A673 (cell line): Measurements from ENCODE around the gene NPTN. TPM values are rescaled to one million over a fixed set of nuclear protein-coding genes. Genes with fewer than 3 reads are reported as not detected.

Experiments used
- BruUV-seq: library from RNA; stranded (reverse); fragments of 400-500 nt; replicated peaks from 2 replicates; lab custom pipeline; 2021; lab: Mats Ljungman, UMichigan
- CTCF ChIA-PET: fragments of 300-600 bp; sonication (Branson Sonifier 250); formaldehyde crosslinking; loops from one replicate; lab custom pipeline; 2022; ENCODE audit warnings: antibody characterized with exemption; lab: Charles Lee
- POLR2A ChIA-PET: fragments of 300-600 bp; sonication (Branson Sonifier 250); formaldehyde crosslinking; loops from one replicate; lab custom pipeline; 2022; ENCODE audit warnings: antibody characterized with exemption; ENCODE audit not compliant: low non-redundant PET; lab: Charles Lee
- DNase-seq: peaks from one replicate; pipeline ENCODE4 v3.0.0-alpha.2; 2015; ENCODE audit warnings: low spot score
- H3K27ac ChIP-seq: fragments of 200-600 bp; sonication (generic); 2 replicates; pipeline ENCODE4 v1.5.1; 2016; ENCODE audit warnings: mixed run types, low read depth, mild to moderate bottlenecking, mixed read lengths, antibody characterized with exemption, low read length; ENCODE audit not compliant: poor library complexity, severe bottlenecking
- H3K27me3 ChIP-seq: fragments of 200-600 bp; sonication (generic); replicated peaks from 2 replicates; pipeline ENCODE4 v1.6.1; 2017; ENCODE audit warnings: mixed run types, low read depth, mild to moderate bottlenecking, mixed read lengths, antibody characterized with exemption, low read length; ENCODE audit not compliant: insufficient read depth, poor library complexity
- H3K36me3 ChIP-seq: fragments of 200-600 bp; sonication (generic); 2 replicates; pipeline ENCODE4 v1.6.1; 2016; ENCODE audit warnings: mixed run types, mild to moderate bottlenecking, mixed read lengths, antibody characterized with exemption, low read length; ENCODE audit not compliant: insufficient read depth, poor library complexity, severe bottlenecking
- H3K4me1 ChIP-seq: fragments of 200-600 bp; sonication (generic); 2 replicates; pipeline ENCODE4 v1.6.1; 2017; ENCODE audit warnings: mixed run types, mild to moderate bottlenecking, mixed read lengths, antibody characterized with exemption, low read length; ENCODE audit not compliant: insufficient read depth, poor library complexity, severe bottlenecking
- H3K4me3 ChIP-seq: fragments of 200-600 bp; sonication (generic); 2 replicates; pipeline ENCODE4 v1.5.1; 2016; ENCODE audit warnings: low read depth, mixed run types, mild to moderate bottlenecking, mixed read lengths, low read length; ENCODE audit not compliant: poor library complexity, severe bottlenecking
- H3K9me3 ChIP-seq: fragments of 200-600 bp; sonication (generic); 2 replicates; pipeline ENCODE4 v1.6.1; 2016; ENCODE audit warnings: mixed run types, low read depth, mild to moderate bottlenecking, mixed read lengths, antibody characterized with exemption, low read length; ENCODE audit not compliant: poor library complexity, severe bottlenecking
- CTCF ChIP-seq: fragments of 300-800, 200-600 bp; sonication (generic); conservative IDR thresholded peaks from 2 replicates; pipeline ENCODE4 v1.5.1; 2017; ENCODE audit warnings: low read depth, mild to moderate bottlenecking, antibody characterized with exemption, low read length, moderate library complexity, mixed read lengths
- EZH2 ChIP-seq: fragments of 200-600 bp; sonication (generic); IDR thresholded peaks from 2 replicates; pipeline ENCODE4 v1.6.1; 2017; ENCODE audit warnings: borderline replicate concordance, low read depth, mild to moderate bottlenecking, mixed read lengths, antibody characterized with exemption, low read length; ENCODE audit not compliant: poor library complexity, severe bottlenecking
- intact Hi-C: fragments of 100-400 bp; cut with micrococcal nuclease; formaldehyde crosslinking; loops from one replicate; pipeline ENCODE4 v1.10.0; 2022; ENCODE audit not compliant: unreplicated experiment
- total RNA-seq: library from RNA; stranded (reverse); gene quantifications from 2 replicates; pipeline ENCODE4 v1.2.3, GENCODE V29; 2021

NPTN gene
- total RNA-seq, 1 experiment from 2014 or later, result 101 TPM

GRCh38 chr15:73621286-73621826 lies 11.8 kb downstream of the NPTN start:
- ChIA-PET POLR2A (no interaction called here), CTCF (interaction anchor here (1.1 kb wide), 1 partner anchor 15 kb away, joined by 3 read pairs; no protein-coding TSS in a partner anchor)
- no TSS peak for BruUV-seq
- Histone ChIP-seq H3K27me3 (no peaks in the 10 kb centered on the region), H3K4me3 (no peak overlapping the region), H3K27ac (no peak overlapping the region), H3K4me1 (peaks cover 37% of the 10 kb centered on the region), H3K36me3 (no peaks in the 10 kb centered on the region), H3K9me3 (no peaks in the 10 kb centered on the region)
- intact Hi-C loops, result no loop called here
- no peak for DNase-seq
- no peak for TF ChIP-seq EZH2
- TF ChIP-seq CTCF, result no peak

- intact Hi-C loops, result no loop called here
- ChIA-PET POLR2A (no interaction called here), CTCF (no interaction called here)
- Histone ChIP-seq H3K27me3 (no peaks in the 10 kb centered on the region), H3K27ac (no peak overlapping the region), H3K4me3 (no peak overlapping the region), H3K4me1 (peaks cover 31% of the 10 kb centered on the region), H3K36me3 (no peaks in the 10 kb centered on the region), H3K9me3 (no peaks in the 10 kb centered on the region)
- DNase-seq, result no peak
- BruUV-seq, result no TSS peak
- TF ChIP-seq CTCF (no peak), EZH2 (no peak)
Measured at GRCh38 chr15:73620078-73620477, 13.1 kb downstream of the NPTN start.

- no peaks in the 10 kb centered on the region for H3K9me3 ChIP-seq
- H3K27me3 ChIP-seq, result no peaks in the 10 kb centered on the region
- peak; percentile 54 for DNase-seq
- no peaks in the 10 kb centered on the region for H3K36me3 ChIP-seq
- POLR2A ChIA-PET, result no interaction called here
- CTCF ChIA-PET, result interaction anchor here (0.9 kb wide), 1 partner anchor 18 kb away, joined by 4 read pairs; no protein-coding TSS in a partner anchor
- no peak for TF ChIP-seq EZH2
- TF ChIP-seq CTCF, result no peak
- peak overlapping the region; percentile 47 for H3K27ac ChIP-seq
- BruUV-seq, result no TSS peak
- no peak overlapping the region for H3K4me3 ChIP-seq
- intact Hi-C loops, result no loop called here
- peaks cover 31% of the 10 kb centered on the region for H3K4me1 ChIP-seq
Measured at GRCh38 chr15:73617913-73618312, 15.3 kb downstream of the NPTN start.
